ENCODE results near the gene ACTA1.

DNA sequence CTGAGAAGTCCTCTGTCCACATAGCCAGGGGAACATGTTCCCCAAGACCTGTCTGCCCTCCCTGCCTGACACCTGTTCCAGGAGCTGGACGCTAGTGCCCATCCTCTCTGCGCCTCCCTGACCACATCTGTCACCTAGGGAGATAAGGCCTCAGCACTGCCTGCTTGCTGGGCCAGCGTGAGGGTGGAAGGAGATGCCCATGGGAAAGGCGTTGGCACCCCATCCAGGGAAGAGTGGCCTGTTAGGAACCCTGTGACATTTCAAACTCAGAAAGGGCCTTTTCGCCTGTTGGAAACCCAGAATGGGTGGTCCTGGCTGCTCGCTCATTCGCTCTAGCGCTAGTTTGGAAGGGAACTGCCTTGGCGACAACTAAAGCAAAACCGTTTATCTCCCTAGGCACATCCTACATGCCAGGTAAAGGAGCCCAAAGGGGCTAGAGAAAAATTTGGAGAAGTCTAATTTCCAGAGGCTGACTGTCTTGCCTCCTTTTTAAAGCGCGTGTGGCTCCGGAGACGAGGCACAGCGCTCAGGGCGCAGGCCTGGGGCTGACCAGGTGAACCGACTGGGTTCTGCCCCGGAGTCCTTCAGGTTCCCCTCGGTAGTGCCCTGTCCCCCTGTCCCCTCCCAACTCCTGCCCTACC is 410 bp downstream of the ACTA1 start:
- TF ChIP-seq EZH2 (IDR thresholded peaks at IDR 0.05; ENCODE audit: borderline replicate concordance, low read depth, low read length, severe bottlenecking) (no peak), CTCF (IDR thresholded peaks at IDR 0.05; ENCODE audit: borderline replicate concordance, extremely low read depth, low read length, poor library complexity, severe bottlenecking) (no peak)

Data from DND-41 (cell line).